GM23338 (cell line): ENCODE measurements around the gene GTF2A2. TPM values are rescaled to one million over a fixed set of nuclear protein-coding genes. Genes with fewer than 3 reads are reported as not detected.
A peak's percentile ranks its signal among the peaks of the same experiment; 100 is the strongest.

Experiments
- ATAC-seq: fragments of 200-7000 bp; cut with Tn5 transposase; 3 replicates; pipeline ENCODE4 v1.9.1; 2020
- DNase-seq: peaks from one replicate; pipeline ENCODE4 v3.0.0-alpha.2; 2015; ENCODE audit warnings: low spot score
- H2AFZ ChIP-seq: fragments of 200-600 bp; sonication (generic); 2 replicates; pipeline ENCODE4 v1.8.0; 2016; ENCODE audit warnings: antibody characterized with exemption, mild to moderate bottlenecking, moderate library complexity
- H3F3A ChIP-seq: fragments of 200-600 bp; sonication (generic); replicated peaks from 2 replicates; pipeline ENCODE4 v1.8.0; 2017; ENCODE audit warnings: antibody characterized with exemption, mixed run types, low read depth
- H3K27ac ChIP-seq: fragments of 200-600 bp; sonication (generic); 2 replicates; pipeline ENCODE4 v1.6.1; 2016; ENCODE audit warnings: low read depth
- H3K27me3 ChIP-seq: fragments of 200-600 bp; sonication (generic); 2 replicates; pipeline ENCODE4 v1.8.0; 2016; ENCODE audit warnings: mild to moderate bottlenecking, mixed run types, moderate library complexity; ENCODE audit not compliant: insufficient read depth
- H3K36me3 ChIP-seq: fragments of 200-600 bp; sonication (generic); 2 replicates; pipeline ENCODE4 v1.8.0; 2016; ENCODE audit warnings: mild to moderate bottlenecking; ENCODE audit not compliant: insufficient read depth
- H3K4me1 ChIP-seq: fragments of 200-600 bp; sonication (generic); 2 replicates; pipeline ENCODE4 v1.8.0; 2016; ENCODE audit warnings: mild to moderate bottlenecking, moderate library complexity; ENCODE audit not compliant: insufficient read depth
- H3K4me2 ChIP-seq: fragments of 200-600 bp; sonication (generic); 2 replicates; pipeline ENCODE4 v1.7.1; 2017; ENCODE audit warnings: mixed run types
- H3K4me3 ChIP-seq: fragments of 200-600 bp; sonication (generic); 2 replicates; pipeline ENCODE4 v1.6.1; 2016; ENCODE audit warnings: mixed run types
- H3K79me2 ChIP-seq: fragments of 200-600 bp; sonication (generic); replicated peaks from 2 replicates; pipeline ENCODE4 v1.8.0; 2017; ENCODE audit warnings: mild to moderate bottlenecking; ENCODE audit not compliant: insufficient read depth
- H3K9me2 ChIP-seq: fragments of 200-600 bp; sonication (generic); 2 replicates; pipeline ENCODE4 v1.8.0; 2017; ENCODE audit not compliant: insufficient read depth
- H4K20me1 ChIP-seq: fragments of 200-600 bp; sonication (generic); replicated peaks from 2 replicates; pipeline ENCODE4 v1.8.0; 2017; ENCODE audit warnings: mild to moderate bottlenecking; ENCODE audit not compliant: insufficient read depth
- H3K27ac Mint-ChIP-seq: 2 replicates; pipeline ENCODE4 v1.8.0; 2020; ENCODE audit warnings: inconsistent platforms, mild to moderate bottlenecking, moderate library complexity, mixed read lengths
- H3K27me3 Mint-ChIP-seq: 3 replicates; pipeline ENCODE4 v1.8.0; 2022; ENCODE audit warnings: low read depth, mild to moderate bottlenecking, moderate library complexity, mixed read lengths, inconsistent platforms; ENCODE audit not compliant: insufficient read depth, poor library complexity
- H3K36me3 Mint-ChIP-seq: 3 replicates; pipeline ENCODE4 v1.8.0; 2021; ENCODE audit warnings: low read depth, mild to moderate bottlenecking, inconsistent platforms, moderate library complexity, mixed read lengths
- H3K4me1 Mint-ChIP-seq: 3 replicates; pipeline ENCODE4 v1.8.0; 2020; ENCODE audit warnings: mild to moderate bottlenecking, inconsistent platforms, mixed read lengths
- H3K4me3 Mint-ChIP-seq: 3 replicates; pipeline ENCODE4 v1.8.0; 2021; ENCODE audit warnings: moderate library complexity, mild to moderate bottlenecking, inconsistent platforms, mixed read lengths
- H3K9me3 Mint-ChIP-seq: 3 replicates; pipeline ENCODE4 v1.8.0; 2020; ENCODE audit warnings: moderate library complexity, mild to moderate bottlenecking, inconsistent platforms, mixed read lengths
- CTCF ChIP-seq, 2 experiments: fragments of 200-600 bp in 1 of 2; sonication (generic) in 1 of 2; conservative IDR thresholded peaks; 2 replicates each; pipeline versions ENCODE4 v1.5.1 to v1.6.1; 2016 to 2017; ENCODE audit warnings: antibody characterized with exemption in 2 of 2, low read depth in 2 of 2, mild to moderate bottlenecking in 2 of 2, moderate library complexity in 1 of 2
- EZH2 ChIP-seq: fragments of 200-600 bp; sonication (generic); IDR thresholded peaks from one replicate; pipeline ENCODE4 v1.8.0; 2017; ENCODE audit warnings: antibody characterized with exemption, mild to moderate bottlenecking, low read depth; ENCODE audit not compliant: unreplicated experiment
- EZH2phosphoT487 ChIP-seq: fragments of 200-600 bp; sonication (generic); IDR thresholded peaks from one replicate; pipeline ENCODE4 v1.8.1; 2018; ENCODE audit warnings: antibody characterized with exemption; ENCODE audit not compliant: unreplicated experiment
- NANOG ChIP-seq: IDR thresholded peaks from 2 replicates; pipeline ENCODE4 v1.6.1; 2016; ENCODE audit warnings: antibody characterized with exemption, borderline replicate concordance
- STAT1 ChIP-seq: IDR thresholded peaks from one replicate; pipeline ENCODE4 v1.6.1; 2016; ENCODE audit warnings: antibody characterized with exemption; ENCODE audit not compliant: unreplicated experiment
- ZNF114 ChIP-seq: fragments of 250-450 bp; sonication (Bioruptor Pico); IDR thresholded peaks from 2 replicates; pipeline ENCODE4 v1.5.0; 2020; ENCODE audit warnings: mild to moderate bottlenecking, moderate library complexity
- ZNF331 ChIP-seq: fragments of 250-450 bp; sonication (Bioruptor Pico); IDR thresholded peaks from 2 replicates; pipeline ENCODE4 v1.5.0; 2020; ENCODE audit warnings: low read depth, mild to moderate bottlenecking, moderate library complexity
- polyA plus RNA-seq: library from polyadenylated mRNA; unstranded; fragments of >200 nt; fragmentation: Nextera tagmentation; extraction: Ambion mirVana; gene quantifications from 2 replicates; pipeline ENCODE4 v1.2.1, GENCODE V29; 2016
- total RNA-seq: library from RNA; depleted of rRNA; stranded (reverse); fragments of >200 nt; shearing (Covaris generic); gene quantifications from 2 replicates; pipeline ENCODE4 v1.2.3, GENCODE V29; 2014
- TF ChIP-seq, protein P1 (sequence below): fragments of 250-450 bp; sonication (Bioruptor Pico); IDR thresholded peaks from 2 replicates; pipeline ENCODE4 v1.5.0; 2020; ENCODE audit warnings: mild to moderate bottlenecking, moderate library complexity
- TF ChIP-seq, protein P2 (sequence below): IDR thresholded peaks from 2 replicates; pipeline ENCODE4 v1.6.1; 2016; ENCODE audit warnings: antibody characterized with exemption
- TF ChIP-seq, protein P3 (sequence below): IDR thresholded peaks from one replicate; pipeline ENCODE4 v1.6.1; 2018; ENCODE audit warnings: antibody characterized with exemption; ENCODE audit not compliant: unreplicated experiment

GTF2A2 gene
- total and polyA plus RNA-seq, 2 experiments from 2014 or later: 45.9 to 424 TPM

DNA sequence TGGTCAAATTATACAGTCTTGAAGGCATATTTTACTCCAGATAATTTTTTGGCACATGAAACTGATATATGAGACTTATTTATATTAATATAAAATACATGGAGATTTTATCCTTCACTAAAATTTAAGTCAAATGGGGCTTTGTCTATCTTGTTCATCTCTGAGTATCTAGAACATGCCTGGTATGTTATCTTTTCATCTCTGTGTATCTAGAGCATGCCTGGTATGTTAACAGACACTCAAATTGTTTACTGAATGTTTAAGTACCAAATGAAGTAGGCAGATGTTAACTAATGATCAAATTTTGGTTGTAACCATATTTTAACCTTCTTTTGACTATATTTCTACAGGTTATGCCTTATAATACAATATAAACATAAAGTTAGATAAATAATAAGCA lies 7.7 kb downstream of the GTF2A2 start:
- Histone ChIP-seq H3K4me1 (no peaks in the 10 kb centered on the region), H3K36me3 (peaks cover 32% of the 10 kb centered on the region), H2AFZ (no peak overlapping the region), H3K79me2 (peaks cover 37% of the 10 kb centered on the region), H3K4me3 (no peak overlapping the region), H3K9me2 (no peaks in the 10 kb centered on the region), H4K20me1 (peaks cover 19% of the 10 kb centered on the region), H3K27ac (no peak overlapping the region), H3F3A (no peaks in the 10 kb centered on the region), H3K4me2 (no peak overlapping the region), H3K27me3 (no peaks in the 10 kb centered on the region)
- TF ChIP-seq EZH2phosphoT487 (no peak), EZH2 (no peak), ZNF331 (CRISPR knock-in tag) (no peak), STAT1 (no peak)
- Mint-ChIP-seq H3K9me3 (peaks cover 2% of the 10 kb centered on the region; the same call in 1 of the 3 replicates), H3K4me3 (no peak overlapping the region), H3K36me3 (peaks cover 35% of the 10 kb centered on the region), H3K4me1 (no peaks in the 10 kb centered on the region), H3K27me3 (no peaks in the 10 kb centered on the region), H3K27ac (no peak overlapping the region)
- DNase-seq (no peak), ATAC-seq (no peak)

DNA sequence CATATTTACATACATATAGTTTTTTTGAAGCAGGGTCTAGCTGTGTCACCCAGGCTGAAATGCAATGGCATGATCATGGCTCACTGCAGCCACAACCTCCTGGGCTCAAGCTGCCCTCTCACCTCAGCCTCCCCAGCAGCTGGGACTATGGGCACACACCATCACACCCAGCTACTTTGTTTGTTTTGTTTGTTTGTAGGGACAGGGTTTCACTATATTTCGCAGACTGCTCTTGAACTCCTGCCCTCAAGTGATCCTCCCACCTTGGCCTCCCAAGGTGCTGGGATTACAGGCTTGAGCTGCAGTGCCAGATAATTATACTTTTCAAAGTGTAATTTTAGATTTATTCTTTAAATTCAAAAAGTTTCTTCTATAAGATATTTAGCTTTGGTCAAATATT lies 10.2 kb downstream of the GTF2A2 start:
- Histone ChIP-seq H3K4me1 (no peaks in the 10 kb centered on the region), H3K27me3 (no peaks in the 10 kb centered on the region), H3F3A (no peaks in the 10 kb centered on the region), H3K9me2 (no peaks in the 10 kb centered on the region), H3K27ac (0 out of 2 replicates have a peak overlapping the region, but pooled peaks have one; percentile 57), H3K79me2 (peaks cover 24% of the 10 kb centered on the region), H2AFZ (no peak overlapping the region), H3K4me2 (no peak overlapping the region), H3K36me3 (peaks cover 26% of the 10 kb centered on the region), H4K20me1 (peaks cover 15% of the 10 kb centered on the region), H3K4me3 (no peak overlapping the region)
- Mint-ChIP-seq H3K4me1 (no peaks in the 10 kb centered on the region), H3K9me3 (no peaks in the 10 kb centered on the region), H3K36me3 (peaks cover 40% of the 10 kb centered on the region), H3K27me3 (no peaks in the 10 kb centered on the region), H3K27ac (no peak overlapping the region), H3K4me3 (no peak overlapping the region)
- ATAC-seq (no peak), DNase-seq (no peak)
- TF ChIP-seq, protein P1, sequence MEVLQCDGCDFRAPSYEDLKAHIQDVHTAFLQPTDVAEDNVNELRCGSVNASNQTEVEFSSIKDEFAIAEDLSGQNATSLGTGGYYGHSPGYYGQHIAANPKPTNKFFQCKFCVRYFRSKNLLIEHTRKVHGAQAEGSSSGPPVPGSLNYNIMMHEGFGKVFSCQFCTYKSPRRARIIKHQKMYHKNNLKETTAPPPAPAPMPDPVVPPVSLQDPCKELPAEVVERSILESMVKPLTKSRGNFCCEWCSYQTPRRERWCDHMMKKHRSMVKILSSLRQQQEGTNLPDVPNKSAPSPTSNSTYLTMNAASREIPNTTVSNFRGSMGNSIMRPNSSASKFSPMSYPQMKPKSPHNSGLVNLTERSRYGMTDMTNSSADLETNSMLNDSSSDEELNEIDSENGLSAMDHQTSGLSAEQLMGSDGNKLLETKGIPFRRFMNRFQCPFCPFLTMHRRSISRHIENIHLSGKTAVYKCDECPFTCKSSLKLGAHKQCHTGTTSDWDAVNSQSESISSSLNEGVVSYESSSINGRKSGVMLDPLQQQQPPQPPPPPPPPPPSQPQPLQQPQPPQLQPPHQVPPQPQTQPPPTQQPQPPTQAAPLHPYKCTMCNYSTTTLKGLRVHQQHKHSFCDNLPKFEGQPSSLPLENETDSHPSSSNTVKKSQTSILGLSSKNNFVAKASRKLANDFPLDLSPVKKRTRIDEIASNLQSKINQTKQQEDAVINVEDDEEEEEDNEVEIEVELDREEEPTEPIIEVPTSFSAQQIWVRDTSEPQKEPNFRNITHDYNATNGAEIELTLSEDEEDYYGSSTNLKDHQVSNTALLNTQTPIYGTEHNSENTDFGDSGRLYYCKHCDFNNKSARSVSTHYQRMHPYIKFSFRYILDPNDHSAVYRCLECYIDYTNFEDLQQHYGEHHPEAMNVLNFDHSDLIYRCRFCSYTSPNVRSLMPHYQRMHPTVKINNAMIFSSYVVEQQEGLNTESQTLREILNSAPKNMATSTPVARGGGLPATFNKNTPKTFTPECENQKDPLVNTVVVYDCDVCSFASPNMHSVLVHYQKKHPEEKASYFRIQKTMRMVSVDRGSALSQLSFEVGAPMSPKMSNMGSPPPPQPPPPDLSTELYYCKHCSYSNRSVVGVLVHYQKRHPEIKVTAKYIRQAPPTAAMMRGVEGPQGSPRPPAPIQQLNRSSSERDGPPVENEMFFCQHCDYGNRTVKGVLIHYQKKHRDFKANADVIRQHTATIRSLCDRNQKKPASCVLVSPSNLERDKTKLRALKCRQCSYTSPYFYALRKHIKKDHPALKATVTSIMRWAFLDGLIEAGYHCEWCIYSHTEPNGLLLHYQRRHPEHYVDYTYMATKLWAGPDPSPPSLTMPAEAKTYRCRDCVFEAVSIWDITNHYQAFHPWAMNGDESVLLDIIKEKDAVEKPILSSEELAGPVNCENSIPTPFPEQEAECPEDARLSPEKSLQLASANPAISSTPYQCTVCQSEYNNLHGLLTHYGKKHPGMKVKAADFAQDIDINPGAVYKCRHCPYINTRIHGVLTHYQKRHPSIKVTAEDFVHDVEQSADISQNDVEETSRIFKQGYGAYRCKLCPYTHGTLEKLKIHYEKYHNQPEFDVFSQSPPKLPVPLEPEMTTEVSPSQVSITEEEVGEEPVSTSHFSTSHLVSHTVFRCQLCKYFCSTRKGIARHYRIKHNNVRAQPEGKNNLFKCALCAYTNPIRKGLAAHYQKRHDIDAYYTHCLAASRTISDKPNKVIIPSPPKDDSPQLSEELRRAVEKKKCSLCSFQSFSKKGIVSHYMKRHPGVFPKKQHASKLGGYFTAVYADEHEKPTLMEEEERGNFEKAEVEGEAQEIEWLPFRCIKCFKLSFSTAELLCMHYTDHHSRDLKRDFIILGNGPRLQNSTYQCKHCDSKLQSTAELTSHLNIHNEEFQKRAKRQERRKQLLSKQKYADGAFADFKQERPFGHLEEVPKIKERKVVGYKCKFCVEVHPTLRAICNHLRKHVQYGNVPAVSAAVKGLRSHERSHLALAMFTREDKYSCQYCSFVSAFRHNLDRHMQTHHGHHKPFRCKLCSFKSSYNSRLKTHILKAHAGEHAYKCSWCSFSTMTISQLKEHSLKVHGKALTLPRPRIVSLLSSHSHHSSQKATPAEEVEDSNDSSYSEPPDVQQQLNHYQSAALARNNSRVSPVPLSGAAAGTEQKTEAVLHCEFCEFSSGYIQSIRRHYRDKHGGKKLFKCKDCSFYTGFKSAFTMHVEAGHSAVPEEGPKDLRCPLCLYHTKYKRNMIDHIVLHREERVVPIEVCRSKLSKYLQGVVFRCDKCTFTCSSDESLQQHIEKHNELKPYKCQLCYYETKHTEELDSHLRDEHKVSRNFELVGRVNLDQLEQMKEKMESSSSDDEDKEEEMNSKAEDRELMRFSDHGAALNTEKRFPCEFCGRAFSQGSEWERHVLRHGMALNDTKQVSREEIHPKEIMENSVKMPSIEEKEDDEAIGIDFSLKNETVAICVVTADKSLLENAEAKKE (CRISPR knock-in tag): no peak
- TF ChIP-seq, protein P2, sequence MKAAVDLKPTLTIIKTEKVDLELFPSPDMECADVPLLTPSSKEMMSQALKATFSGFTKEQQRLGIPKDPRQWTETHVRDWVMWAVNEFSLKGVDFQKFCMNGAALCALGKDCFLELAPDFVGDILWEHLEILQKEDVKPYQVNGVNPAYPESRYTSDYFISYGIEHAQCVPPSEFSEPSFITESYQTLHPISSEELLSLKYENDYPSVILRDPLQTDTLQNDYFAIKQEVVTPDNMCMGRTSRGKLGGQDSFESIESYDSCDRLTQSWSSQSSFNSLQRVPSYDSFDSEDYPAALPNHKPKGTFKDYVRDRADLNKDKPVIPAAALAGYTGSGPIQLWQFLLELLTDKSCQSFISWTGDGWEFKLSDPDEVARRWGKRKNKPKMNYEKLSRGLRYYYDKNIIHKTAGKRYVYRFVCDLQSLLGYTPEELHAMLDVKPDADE: no peak
- no peak for TF ChIP-seq CTCF (conservative IDR thresholded peaks at IDR 0.05; ENCODE audit: low read depth in 2 of 2)
- TF ChIP-seq NANOG: no peak
- TF ChIP-seq ZNF114 (CRISPR knock-in tag): no peak
- TF ChIP-seq ZNF331 (CRISPR knock-in tag): no peak
- TF ChIP-seq, protein P3, sequence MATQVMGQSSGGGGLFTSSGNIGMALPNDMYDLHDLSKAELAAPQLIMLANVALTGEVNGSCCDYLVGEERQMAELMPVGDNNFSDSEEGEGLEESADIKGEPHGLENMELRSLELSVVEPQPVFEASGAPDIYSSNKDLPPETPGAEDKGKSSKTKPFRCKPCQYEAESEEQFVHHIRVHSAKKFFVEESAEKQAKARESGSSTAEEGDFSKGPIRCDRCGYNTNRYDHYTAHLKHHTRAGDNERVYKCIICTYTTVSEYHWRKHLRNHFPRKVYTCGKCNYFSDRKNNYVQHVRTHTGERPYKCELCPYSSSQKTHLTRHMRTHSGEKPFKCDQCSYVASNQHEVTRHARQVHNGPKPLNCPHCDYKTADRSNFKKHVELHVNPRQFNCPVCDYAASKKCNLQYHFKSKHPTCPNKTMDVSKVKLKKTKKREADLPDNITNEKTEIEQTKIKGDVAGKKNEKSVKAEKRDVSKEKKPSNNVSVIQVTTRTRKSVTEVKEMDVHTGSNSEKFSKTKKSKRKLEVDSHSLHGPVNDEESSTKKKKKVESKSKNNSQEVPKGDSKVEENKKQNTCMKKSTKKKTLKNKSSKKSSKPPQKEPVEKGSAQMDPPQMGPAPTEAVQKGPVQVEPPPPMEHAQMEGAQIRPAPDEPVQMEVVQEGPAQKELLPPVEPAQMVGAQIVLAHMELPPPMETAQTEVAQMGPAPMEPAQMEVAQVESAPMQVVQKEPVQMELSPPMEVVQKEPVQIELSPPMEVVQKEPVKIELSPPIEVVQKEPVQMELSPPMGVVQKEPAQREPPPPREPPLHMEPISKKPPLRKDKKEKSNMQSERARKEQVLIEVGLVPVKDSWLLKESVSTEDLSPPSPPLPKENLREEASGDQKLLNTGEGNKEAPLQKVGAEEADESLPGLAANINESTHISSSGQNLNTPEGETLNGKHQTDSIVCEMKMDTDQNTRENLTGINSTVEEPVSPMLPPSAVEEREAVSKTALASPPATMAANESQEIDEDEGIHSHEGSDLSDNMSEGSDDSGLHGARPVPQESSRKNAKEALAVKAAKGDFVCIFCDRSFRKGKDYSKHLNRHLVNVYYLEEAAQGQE: no peak
